DMS153 treated with DMSO at 0.1 percent for 48 hours (cell line): ENCODE data around the gene TPPP.
"Not testable (repeated sequence)": the region's sequence is repeated elsewhere in the genome, so short reads cannot be mapped to it uniquely, and the experiment has no call there.

ENCODE experiments used
- DNase-seq: peaks from one replicate; lab custom pipeline; 2025; ENCODE audit not compliant: unreplicated experiment; lab: John Stamatoyannopoulos, UW

TPPP gene

DNA sequence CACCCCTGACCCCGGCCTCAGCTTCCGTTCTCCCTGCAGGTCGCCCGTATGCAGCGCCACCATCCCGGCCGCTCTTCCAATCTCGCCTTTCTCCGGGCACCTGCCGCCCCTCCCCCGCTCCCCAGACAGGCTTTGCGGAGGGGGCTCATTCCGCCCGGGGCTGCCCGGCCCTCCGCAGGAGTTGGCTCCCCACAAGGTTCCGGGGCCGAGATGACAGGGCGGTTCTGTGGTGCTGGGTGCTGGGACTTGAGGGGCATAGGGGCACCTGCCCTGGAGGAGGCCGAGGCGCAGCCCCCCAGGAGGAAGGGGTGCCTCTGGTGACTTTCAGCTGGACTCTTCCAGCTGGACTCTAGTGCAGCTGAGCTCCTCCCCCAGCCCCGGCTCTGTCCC is 885 bp upstream of the TPPP start:
- DNase-seq = not testable (repeated sequence)

DNA sequence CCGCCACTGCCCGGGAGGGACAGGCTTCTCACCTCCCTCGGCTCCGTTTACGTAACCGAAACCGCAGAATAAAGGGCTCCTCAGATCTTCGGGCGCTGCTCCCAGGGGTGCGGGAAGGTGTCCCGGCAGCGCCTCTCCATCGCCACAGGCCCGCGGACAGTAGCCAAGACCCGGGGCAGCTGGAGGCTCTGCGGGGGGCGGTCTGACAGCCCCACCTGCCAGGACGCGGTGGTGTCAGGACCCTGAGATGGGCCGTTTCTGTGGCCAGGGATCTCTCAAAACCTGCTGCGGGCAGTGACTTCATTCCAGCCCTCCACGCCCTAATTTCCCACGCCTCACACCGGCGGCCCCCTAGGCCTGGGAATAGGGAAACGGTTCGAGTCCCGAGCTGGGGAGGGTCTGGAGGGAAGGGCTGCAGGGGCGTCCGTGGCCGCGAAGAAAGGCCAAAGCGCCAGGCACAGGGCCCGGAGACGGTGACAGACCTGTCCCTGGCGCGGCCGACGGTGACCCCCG is 567 bp downstream of the TPPP start:
- DNase-seq = not testable (repeated sequence)

DNA sequence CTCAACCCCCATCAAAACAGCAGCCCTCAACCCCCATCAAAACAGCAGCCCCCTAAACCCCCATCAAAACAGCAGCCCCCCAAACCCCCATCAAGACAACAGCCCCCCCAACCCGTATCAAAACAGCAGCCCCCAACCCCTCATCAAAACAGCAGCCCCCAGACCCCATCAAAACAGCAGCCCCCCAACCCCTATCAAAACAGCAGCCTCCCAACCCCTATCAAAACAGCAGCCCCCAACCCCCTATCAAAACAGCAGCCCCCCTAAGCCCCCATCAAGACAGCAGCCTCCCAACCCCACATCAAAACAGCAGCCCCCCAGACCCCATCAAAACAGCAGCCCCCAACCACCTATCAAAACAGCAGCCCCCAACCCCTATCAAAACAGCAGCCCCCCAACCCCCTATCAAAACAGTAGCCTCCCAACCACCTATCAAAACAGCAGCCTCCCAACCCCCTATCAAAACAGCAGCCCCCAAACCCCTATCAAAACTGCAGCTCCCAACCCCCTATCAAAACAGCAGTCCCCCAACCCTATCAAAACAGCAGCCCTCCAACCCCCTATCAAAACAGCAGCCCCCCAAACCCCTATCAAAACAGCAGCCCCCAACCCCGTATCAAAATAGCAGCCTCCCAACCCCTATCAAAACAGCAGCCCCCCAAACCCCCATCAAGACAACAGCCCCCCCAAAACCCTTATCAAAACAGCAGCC is 1.2 kb downstream of the TPPP start:
- DNase-seq = no peak

DNA sequence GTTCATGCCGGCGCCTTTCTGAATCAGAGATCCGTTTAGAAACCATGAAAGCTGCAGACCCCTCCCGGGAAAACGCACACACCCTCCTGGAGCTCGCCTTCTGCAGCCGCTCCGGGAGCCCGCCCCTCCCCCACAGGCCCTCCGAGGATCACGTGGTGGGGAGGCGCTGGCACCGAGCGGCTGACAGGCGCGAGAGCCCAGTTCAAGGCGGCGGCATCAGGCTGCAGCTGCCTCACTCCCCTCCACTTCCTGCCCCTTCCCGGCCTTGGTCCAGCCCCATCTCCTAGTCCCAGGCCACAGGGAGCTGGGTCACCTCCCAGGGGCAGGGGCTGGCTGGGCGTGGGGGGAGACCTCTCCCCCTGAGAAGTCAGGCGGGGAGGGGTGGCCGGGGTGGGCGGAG is 2.1 kb downstream of the TPPP start:
- not testable (repeated sequence) for DNase-seq

DNA sequence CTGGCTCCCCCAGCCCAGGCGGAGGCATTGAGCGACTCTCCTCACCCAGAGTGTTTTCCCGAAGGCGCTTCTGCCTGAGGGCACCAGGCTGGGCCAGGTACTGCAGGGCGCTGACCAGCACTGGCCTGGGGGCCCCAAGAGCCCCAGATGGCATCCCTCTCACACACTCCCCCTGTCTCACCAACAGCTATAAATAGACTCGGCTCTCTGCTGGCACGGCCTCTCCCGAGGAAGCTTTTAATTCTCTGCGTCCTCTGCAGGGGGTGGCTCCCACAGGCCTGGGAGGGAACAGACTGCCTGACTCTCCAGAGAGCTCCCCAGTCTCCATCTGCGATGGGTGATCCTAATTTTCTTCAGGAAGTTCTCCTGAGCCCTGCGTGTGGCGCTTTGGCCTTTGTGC is 2.9 kb downstream of the TPPP start:
- not testable (repeated sequence) for DNase-seq

DNA sequence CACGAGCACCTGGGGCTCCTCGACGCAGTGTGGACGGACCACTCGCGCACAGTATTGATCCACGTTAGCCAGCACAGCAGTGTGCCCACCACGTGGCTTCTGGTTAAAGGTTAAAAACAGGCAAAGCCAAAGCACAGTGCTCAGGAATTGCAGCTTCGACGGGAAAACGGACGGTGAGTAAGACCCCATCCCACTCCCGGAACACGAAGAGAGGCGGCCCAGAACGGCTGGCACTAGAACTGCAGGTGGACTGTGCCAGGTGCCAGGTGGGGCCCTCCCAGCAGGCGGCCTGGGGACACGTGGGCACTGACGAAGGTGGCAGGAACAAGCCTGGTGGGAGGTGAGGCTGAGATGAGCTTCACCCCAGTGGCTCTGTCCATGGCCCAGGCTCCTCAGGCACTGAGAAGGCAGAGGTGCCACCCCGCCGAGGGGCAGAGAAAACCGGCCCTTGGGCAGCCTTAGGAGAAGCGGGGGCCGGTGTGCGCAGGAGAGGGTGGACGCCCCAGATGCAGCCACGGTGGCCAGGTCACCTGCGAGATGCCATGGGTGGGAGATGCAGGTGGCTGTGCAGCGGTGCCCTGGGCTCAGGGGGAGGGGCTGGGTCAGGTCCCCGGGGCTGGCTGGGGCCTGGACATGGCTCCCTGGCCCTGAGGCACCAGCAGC is 4.7 kb downstream of the TPPP start:
- not testable (repeated sequence) for DNase-seq

DNA sequence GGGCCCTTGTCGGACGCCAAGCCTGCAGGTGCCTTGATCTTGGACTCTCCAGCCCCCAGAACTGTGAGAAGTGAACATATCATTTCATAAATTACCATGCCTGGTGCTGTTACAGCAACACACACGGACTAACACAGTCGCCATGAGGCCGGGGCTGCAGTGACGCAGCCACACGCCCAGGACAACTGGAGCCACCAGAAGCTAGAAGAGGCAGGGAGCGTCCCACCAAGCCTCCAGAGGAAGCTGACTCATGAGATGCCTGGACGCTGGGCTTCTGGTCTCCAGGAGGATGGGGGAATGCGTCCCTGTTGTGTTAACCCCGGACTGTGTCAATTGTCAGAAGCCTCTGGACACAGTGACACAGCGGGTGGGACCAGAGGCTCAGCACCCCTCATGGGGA is 6.2 kb downstream of the TPPP start:
- not testable (repeated sequence) for DNase-seq

DNA sequence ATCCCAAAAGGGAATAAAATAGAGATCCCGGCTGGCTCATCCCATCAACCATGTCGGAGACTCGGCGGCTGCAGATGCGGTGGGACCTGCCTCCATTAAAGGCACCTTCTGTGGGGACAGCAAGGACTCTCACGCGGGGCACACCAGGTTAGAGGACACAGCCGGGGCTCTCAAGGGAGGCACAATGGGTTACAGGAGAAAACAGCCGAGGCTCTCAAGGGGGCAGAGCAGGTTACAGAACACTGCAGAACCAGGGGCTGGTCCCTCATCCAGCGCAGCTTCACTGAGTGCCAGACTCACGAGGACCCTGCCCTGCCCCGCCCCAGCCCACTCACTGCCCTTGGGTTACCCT is 7.0 kb downstream of the TPPP start:
- not testable (repeated sequence) for DNase-seq

DNA sequence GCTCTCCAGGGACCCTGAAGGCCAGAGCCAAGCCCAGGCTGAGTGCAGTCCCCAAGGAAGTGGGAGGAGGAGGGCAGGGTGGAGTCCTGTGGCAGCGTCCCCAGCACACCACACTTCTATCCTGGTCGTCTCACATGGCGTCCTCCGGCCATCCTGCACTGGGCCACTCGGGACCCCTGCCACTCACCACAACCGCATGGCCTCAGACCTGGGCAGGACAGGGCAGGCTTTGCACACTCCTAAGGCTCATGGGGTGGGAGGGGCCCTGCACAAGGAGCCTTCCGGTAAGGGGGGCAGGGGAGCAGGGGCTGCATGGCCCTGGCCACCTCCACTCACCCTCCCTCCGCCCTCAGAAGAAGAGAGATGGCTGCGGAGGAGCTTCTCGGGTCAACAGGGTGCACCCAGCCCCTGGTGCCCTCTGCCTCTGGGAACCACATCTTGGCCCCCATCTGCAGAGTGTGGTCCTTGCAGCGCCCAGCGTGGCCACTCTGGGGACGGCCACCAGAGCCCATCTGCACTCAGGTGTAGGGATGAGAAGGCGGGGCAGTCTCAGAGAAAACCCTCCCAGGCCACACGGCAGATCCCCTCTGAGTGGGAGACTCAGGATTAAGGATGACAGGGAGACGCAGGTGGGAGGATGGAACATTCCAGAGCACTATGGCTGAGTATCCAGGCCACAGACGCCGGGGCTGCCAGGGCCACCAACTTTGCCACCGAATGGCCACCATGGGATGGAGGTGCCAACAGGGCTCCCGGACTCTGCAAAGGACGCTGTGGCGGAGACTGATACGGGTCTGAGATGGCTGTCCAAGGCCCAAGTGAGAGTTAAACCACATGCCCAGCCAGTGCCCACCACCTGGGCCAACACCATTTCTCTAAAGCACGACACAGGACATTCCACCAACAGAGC is 7.6 kb downstream of the TPPP start:
- no peak for DNase-seq

DNA sequence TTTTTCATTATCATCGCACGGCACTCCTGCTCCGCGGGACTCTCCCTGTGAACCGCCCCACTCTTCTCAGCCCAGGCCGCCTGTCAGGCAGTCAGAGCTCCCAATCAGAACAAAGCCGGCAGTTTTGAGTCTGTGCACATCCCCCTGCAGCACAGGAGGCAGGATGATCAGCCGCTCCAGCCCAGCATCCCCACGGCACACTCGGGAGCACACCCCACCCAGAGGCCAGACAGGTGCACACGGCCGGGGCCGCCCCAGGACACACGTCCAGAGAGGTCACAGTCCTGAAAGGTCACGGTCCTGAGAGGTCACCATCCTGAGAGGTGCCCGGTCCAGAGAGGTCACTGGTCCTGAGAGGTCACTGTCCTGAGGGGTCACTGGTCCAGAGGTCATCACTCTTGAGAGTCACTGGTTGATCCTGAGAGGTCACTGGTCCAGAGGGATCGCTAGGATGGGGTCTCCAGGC is 8.4 kb downstream of the TPPP start:
- no peak for DNase-seq

DNA sequence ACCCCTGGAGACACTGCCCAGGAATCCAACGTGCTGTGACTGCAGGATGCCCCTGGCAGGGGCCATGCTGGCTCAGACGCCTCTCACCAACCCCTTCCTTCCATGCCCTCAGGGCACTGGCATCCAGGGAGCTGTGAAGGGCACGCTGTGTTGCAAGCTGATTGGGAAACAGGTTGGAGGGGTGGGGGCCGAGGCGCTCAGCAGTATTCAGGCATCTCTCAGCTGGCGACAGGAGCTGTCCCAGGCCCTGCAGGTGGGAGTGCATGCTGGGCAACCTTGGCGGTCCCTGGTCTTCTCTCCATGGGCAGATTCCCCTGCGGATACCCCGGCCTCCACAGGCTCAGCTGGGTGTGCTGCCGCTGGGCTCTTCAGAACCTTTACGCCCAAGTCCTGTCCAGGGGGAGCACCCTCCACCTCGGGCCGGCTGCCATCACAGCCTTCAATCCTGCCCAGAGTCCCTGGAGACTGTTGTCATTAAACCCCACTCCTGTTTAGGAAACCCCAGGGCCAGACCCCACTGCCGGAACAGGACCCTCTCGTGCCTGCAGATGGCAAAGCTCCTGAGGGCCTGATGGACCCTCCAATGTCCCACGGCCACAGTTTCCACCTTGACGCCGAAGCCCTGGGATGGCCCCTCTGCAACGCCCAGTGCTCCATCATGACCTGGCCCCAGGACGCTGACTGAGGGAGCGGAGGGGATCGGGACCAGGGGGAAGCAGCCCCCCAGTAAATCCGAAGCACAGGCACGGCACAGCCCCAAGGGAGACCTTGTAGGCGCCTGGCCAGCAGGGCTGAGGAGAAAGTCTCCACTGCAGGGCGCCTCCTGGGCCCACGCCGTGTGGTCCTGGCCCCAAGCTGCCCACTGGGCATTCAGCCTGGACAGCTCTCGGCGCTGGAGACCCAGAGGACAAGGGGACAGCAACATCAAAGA is 9.3 kb downstream of the TPPP start:
- no peak for DNase-seq

DNA sequence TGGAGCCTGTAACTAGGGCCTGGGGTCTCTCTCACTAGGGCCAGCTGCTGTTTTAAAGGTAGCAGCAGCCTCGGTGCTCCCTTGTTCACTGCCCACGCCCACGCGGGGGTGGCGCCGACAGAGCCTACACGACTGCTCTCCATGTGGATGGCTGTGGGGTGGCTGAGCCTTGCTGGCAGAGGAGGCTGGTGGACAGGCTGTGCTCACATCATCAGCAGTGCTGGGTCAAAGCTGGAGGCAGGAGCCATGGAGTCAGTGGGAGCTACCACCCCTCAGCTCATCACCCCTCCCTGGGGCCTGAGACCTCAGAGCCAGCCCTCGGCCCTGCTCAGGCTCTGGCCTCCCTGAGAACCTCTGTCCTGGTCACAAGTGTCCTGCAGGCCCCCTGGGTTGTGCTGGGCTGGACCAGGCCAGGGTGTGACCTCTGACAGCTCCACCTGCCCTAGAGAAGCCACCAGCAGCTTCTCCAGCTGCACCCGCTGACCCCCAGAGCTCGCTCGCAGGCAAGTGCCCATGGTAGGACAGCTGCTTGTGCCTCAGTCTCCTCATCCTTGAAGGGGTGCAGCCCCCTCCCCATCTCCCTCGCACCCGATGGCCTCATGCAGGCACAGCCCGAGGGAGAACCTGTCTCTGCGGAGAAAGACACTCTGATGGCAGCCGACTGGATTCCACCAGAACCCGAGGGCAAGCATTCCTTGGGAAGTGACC is 10.3 kb downstream of the TPPP start:
- DNase-seq = not testable (repeated sequence)

DNA sequence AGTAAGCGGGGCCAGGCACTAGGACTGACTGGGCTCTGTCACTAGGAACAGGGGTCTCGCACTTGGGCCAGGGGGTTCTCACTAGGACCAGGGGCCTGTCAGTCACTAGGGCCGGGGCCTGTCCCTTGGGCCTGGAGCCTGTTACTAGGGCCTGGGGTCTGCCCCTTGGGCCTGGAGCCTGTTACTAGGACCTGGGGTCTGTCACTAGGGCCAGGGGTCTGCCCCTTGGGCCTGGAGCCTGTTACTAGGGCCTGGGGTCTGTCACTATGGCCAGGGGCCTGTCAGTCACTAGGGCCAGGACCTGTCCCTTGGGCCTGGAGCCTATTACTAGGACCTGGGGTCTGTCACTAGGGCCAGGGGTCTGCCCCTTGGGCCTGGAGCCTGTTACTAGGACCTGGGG is 10.9 kb downstream of the TPPP start:
- not testable (repeated sequence) for DNase-seq

DNA sequence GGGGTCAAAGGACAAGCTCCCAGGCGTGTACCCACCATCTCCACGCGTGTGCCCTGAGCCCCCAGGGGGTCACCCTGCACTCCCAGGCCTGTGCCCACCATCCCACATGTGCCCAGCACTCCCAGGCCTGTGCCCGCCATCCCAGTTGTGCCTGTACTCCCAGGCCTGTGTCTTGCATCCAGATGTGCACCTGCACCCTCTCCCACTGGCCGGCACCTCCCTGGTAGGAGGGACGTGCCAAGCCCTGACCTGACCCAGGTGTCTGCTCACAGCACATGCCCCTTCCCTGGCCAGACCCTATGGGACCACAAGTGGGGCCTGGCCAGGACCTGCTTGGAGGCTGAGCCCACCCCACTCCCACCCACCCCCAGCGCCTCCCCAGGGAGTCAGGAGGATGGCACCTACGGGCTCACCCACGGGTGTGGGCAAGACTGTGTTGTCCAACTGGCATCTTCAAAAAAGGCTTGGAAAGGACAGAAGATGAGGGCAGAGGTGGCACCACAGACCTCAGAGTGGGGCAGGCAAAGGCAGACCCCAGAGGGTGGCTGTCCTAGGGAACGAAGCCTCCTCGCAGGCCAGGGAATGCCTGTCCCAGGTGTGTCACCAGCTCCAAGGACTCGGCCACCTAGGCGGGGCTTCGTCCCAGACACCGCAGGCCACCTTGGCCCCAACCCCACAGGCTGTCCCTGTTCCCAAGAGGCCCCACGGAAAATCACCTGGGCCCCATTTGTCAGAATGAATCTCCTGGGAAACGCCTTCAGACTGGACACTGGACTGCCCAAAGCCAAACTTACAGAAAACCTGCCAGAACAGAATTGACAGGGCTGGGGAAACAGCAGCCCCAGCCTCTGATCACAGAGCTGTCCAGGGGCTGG is 11.6 kb downstream of the TPPP start:
- not testable (repeated sequence) for DNase-seq

DNA sequence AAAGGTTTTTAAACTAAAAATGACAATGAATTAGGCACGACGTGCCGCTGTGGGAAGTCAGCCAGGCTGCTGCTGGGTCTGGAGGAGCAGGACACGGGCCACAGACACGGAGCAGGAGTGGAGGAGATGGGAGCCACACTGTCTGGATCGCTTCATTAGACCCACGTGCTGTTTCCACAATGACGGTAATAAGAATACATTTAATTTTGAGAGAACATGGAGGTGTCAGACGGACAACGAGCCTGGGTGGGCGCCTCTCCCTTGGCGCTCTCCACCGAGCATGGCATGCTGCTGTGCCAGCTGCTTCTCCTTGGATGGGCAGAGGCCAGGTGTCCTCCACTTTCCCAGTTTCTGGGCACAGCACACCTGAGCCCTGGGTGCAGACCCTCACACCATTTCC is 12.3 kb downstream of the TPPP start:
- DNase-seq = not testable (repeated sequence)

DNA sequence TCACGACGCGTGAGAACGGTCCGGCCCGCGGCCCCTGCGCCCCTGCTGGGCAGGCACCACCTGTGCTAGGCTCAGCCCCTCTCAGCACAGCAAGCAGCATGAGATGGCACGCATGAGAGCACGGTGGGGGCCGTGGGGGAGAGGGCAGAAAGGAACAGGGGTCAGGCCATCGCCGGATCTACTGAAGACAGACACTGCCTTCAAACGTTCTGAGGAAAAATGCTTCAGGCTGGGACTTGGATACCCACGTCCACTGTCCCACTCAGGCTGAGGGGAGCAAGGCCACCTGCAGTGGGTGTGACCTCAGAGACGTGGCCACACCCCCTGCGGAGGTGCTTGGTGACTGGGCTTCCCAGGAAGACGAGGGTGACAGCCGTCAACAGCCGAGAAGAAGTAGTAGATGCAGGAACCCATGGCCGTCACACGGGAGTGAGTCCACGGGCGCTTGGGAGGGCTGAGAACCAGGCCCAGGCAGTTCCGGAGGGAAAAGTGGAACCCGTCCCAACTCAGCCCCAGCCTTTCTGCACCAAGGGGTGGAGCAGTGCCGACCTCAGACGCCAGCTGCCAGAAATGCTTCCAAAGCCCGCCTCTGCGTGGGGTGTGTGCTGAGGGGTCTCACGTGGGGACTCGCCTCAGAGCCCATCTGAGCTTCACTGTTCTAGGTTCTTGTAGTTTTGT is 12.9 kb downstream of the TPPP start:
- not testable (repeated sequence) for DNase-seq

DNA sequence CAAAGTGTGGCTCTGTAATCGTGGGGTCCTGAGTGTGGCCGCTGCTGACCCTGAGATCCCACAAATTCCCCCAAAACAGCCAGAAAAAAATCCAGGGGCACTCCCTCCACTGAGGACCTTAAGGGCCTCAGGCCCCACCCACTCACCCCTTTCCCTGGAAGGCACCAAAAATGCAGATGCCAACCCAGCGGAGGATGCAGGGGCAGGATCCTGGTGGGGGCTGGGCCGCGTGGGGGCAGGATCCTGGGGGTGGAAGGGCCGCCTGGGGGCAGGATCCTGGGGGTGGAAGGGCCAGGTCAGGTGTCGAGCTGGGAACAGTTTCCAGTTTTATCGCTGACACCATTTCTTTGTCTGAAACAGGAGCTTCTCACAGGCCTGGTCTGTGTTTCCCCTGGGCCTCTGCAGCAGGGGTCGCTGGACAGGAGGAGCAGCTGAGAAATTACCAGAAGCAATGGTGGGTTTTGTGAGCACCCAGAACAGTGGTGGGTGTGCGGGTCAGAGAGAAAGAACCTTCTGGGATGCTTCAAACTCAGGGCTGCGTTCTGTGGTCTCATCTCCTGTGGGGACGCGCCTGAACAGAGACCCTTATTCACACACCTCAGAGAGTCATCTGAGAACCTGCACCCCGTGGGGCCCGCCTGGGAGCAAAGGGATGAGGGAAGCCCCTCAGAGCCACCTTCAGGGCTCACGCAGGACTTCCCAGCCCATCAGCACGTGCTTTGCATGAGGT is 13.8 kb downstream of the TPPP start:
- not testable (repeated sequence) for DNase-seq

DNA sequence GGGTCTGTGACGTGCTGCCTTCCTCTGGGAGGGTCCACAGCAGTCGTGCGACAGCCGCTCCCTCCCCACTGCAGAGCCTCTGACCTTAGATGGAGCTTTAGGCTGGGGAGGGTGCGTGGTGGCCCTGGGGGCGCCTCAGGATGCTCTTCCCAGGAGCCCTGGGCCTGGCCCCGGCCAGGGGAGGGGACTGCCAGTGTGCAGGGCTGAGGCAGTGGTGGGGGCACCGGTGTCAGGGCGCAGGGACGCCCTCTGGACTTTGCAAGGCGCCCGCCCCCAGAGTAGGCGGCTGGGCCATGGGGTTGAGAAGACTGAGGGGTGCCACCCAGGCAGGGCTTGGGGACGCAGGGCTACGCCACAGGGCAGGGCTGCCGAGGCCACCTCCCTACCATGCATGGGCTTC is 14.6 kb downstream of the TPPP start:
- not testable (repeated sequence) for DNase-seq
